Kidney (tissue), 14 donors: ENCODE data around the gene NUP85. TPM values are rescaled to one million over a fixed set of nuclear protein-coding genes. Genes with fewer than 3 reads are reported as not detected.

ENCODE experiments used
- DNase-seq, 5 donors: peaks; one replicate each; pipeline ENCODE4 v3.0.0-alpha.2; 2013 to 2020
- FAIRE-seq: peaks from 2 replicates; lab custom pipeline; 2012; peaks lifted over from hg19 to GRCh38; lab: Jason Lieb, UNC
- H3K27ac ChIP-seq, 2 donors: one replicate each; pipeline ENCODE4 v1.7.0; 2013; ENCODE audit warnings: low read depth in 2 of 2, low read length in 2 of 2, inconsistent platforms in 1 of 2
- H3K27me3 ChIP-seq: one replicate; pipeline ENCODE4 v1.7.1; 2013; ENCODE audit warnings: low read length, inconsistent platforms; ENCODE audit not compliant: control insufficient read depth, insufficient read depth
- H3K36me3 ChIP-seq, 3 donors: one replicate each; pipeline versions ENCODE4 v1.7.0 to v1.7.1; 2013; ENCODE audit warnings: low read length in 3 of 3, control low read depth in 1 of 3, inconsistent platforms in 1 of 3; ENCODE audit not compliant: insufficient read depth in 3 of 3, control insufficient read depth in 2 of 3
- H3K4me1 ChIP-seq, 3 donors: one replicate each; pipeline versions ENCODE4 v1.7.0 to v1.7.1; 2013; ENCODE audit warnings: low read length in 3 of 3, inconsistent platforms in 1 of 3, low read depth in 1 of 3; ENCODE audit not compliant: control insufficient read depth in 2 of 3, insufficient read depth in 2 of 3
- H3K4me3 ChIP-seq, 3 donors: one replicate each; pipeline versions ENCODE4 v1.7.0 to v1.8.1; 2013; ENCODE audit warnings: low read length in 3 of 3, control low read depth in 1 of 3, inconsistent platforms in 1 of 3
- H3K9ac ChIP-seq, 3 donors: one replicate each; pipeline versions ENCODE4 v1.7.0 to v1.7.1; 2013; ENCODE audit warnings: low read length in 3 of 3, control low read depth in 1 of 3, inconsistent platforms in 1 of 3
- H3K9me3 ChIP-seq, 3 donors: one replicate each; pipeline versions ENCODE4 v1.7.0 to v1.7.1; 2013; ENCODE audit warnings: low read length in 3 of 3, control low read depth in 1 of 3, inconsistent platforms in 1 of 3; ENCODE audit not compliant: control insufficient read depth in 2 of 3, insufficient read depth in 1 of 3
- intact Hi-C: fragments of 100-400 bp; cut with DNase I; formaldehyde crosslinking; loops from one replicate; pipeline ENCODE4 v1.11.1; 2022
- polyA plus RNA-seq: library from polyadenylated mRNA; stranded (reverse); fragments of 350-450 nt; fragmentation: Illumina TruSeq; extraction: RNeasy Lipid Tissue Mini Kit (QIAGEN cat#74804); gene quantifications from one replicate; pipeline ENCODE4 v1.2.3, GENCODE V29; 2014; ENCODE audit warnings: low read depth, low replicate concordance; ENCODE audit not compliant: insufficient read depth
- total RNA-seq: library from RNA; stranded (reverse); fragmentation: NEBNext Ultra II Directional; extraction: Animal tissue kit (Norgen Biotek cat#: 25700); gene quantifications from one replicate; pipeline ENCODE4 v1.2.1, GENCODE V29; 2021
- TF ChIP-seq, protein P1 (sequence below): IDR thresholded peaks from 3 replicates; pipeline ENCODE4 v1.5.1; 2012; ENCODE audit warnings: mild to moderate bottlenecking, moderate library complexity, borderline replicate concordance; ENCODE audit not compliant: insufficient read depth; ENCODE audit errors: extremely low read depth
- donor health status: control.
- donor health status: control.
- donor health status: control.
- donor health status: control.
- donor health status: control.
- donor health status: DM: yes; HTN: yes; CAD: no.
- donor health status: Normal renal cell carcinoma (clear cell type).

NUP85 gene
- total and polyA plus RNA-seq, 2 donors from 2014 or later: 23.9 to 67.1 TPM

DNA sequence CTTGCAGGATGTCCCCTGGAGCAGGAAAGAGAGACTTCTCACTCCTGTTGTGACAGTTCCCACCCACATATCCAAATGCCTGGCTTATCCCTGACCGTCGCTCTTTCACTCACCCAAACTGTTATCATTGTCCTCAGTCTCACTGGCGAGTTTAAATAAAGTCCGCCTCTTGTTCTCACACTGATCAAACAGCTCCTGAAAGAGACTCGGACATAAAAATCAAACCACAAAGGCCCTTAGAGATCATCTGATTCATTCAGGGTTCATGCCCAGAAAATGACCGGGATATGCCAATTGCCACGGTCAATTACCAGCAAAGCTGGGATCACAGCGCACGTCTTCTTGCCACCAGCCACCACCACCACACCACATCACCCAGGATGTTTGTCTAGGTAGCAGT is 36.0 kb downstream of the NUP85 start:
- H3K4me3 ChIP-seq: no peak overlapping the region
- TF ChIP-seq, protein P1, sequence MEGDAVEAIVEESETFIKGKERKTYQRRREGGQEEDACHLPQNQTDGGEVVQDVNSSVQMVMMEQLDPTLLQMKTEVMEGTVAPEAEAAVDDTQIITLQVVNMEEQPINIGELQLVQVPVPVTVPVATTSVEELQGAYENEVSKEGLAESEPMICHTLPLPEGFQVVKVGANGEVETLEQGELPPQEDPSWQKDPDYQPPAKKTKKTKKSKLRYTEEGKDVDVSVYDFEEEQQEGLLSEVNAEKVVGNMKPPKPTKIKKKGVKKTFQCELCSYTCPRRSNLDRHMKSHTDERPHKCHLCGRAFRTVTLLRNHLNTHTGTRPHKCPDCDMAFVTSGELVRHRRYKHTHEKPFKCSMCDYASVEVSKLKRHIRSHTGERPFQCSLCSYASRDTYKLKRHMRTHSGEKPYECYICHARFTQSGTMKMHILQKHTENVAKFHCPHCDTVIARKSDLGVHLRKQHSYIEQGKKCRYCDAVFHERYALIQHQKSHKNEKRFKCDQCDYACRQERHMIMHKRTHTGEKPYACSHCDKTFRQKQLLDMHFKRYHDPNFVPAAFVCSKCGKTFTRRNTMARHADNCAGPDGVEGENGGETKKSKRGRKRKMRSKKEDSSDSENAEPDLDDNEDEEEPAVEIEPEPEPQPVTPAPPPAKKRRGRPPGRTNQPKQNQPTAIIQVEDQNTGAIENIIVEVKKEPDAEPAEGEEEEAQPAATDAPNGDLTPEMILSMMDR: no peak
- peaks cover 0 to 2% (median 0%) of the 10 kb centered on the region in 3 donors for H3K4me1 ChIP-seq
- no peak overlapping the region for H3K27ac ChIP-seq
- H3K27me3 ChIP-seq: no peaks in the 10 kb centered on the region
- intact Hi-C loops: no loop called here
- FAIRE-seq (no peak), DNase-seq (no peak)
- H3K36me3 ChIP-seq: peaks cover 8 to 73% (median 45%) of the 10 kb centered on the region in 3 donors
- H3K9me3 ChIP-seq: no peaks in the 10 kb centered on the region
- H3K9ac ChIP-seq: no peak overlapping the region

DNA sequence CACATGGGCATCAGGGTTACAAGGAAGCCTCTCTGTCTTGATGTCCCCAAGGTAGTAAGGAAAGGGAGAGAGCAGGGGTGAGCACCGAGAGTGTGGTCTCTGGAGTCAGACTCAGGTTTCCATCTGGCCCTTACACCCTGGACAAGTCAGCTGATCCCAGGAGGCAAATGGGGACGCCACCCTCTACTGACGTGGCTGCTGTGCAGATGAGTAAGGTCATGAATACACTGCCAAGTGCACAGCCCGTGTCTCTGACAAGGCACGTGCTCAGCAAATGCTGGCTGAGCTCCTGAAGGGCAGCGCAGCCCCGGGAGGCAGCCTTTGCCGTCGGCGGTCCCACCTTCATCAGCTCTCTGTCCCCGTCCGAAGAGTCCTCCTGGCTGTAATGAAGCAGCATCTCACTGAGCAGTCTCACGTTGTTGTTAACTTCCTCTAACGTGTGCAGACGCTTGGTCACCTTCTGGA is 36.5 kb downstream of the NUP85 start:
- DNase-seq (no peak), FAIRE-seq (no peak)
- H3K9ac ChIP-seq: no peak overlapping the region
- H3K27me3 ChIP-seq: no peaks in the 10 kb centered on the region
- H3K4me3 ChIP-seq: no peak overlapping the region
- peaks cover 8 to 72% (median 45%) of the 10 kb centered on the region in 3 donors for H3K36me3 ChIP-seq
- no peak overlapping the region for H3K27ac ChIP-seq
- no peaks in the 10 kb centered on the region for H3K9me3 ChIP-seq
- TF ChIP-seq, protein P1: no peak
- intact Hi-C loops: no loop called here
- H3K4me1 ChIP-seq: peaks cover 0 to 2% (median 0%) of the 10 kb centered on the region in 3 donors

DNA sequence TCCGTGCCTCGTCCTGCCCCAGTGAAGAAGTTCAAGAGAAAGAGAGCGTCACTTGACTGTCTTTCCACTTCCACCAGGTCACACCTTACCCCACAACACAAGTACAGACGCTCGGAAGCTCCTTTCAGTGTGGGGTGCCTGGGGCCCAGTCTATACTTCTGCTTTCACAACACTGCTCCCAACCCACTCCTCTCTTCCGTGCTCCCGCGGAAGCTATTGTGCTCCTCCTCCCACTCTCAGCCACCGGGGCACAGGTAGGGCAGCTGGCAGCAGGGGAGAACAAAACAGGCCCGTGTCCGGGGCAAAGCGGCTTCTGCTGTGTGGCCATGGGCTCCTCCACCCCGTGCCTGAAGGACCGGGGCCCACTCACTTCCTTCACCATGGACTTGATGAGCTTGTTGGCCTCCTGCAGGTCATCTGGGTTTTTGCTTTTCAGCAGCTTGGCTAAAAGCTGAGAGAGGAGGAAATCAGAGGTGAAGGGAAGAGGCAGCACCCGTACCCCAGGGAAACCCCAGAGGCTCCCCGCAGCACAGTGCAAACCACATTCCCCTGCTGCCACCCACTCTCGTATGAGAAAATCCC is 37.1 kb downstream of the NUP85 start:
- H3K9me3 ChIP-seq: no peaks in the 10 kb centered on the region
- H3K27me3 ChIP-seq: no peaks in the 10 kb centered on the region
- no peak overlapping the region for H3K4me3 ChIP-seq
- peaks cover 0 to 2% (median 0%) of the 10 kb centered on the region in 3 donors for H3K4me1 ChIP-seq
- TF ChIP-seq, protein P1: no peak
- H3K9ac ChIP-seq: no peak overlapping the region
- H3K27ac ChIP-seq: no peak overlapping the region
- H3K36me3 ChIP-seq: peaks cover 8 to 68% (median 42%) of the 10 kb centered on the region in 3 donors
- intact Hi-C loops: no loop called here
- FAIRE-seq (no peak), DNase-seq (peak in 1 of 5 donors; percentile 25)
